BJ (cell line): ENCODE data around the gene TCOF1. TPM values are rescaled to one million over a fixed set of nuclear protein-coding genes. Genes with fewer than 3 reads are reported as not detected.

ENCODE experiments used
- CTCF ChIA-PET: fragments of 350-600 bp; formaldehyde crosslinking; extraction: SDS; loops from one replicate; lab custom pipeline; 2021; ENCODE audit warnings: antibody characterized with exemption, inconsistent platforms; lab: Yijun Ruan, JAX
- POLR2A ChIA-PET: fragments of 300-600 bp; sonication (Branson Sonifier 250); formaldehyde crosslinking; extraction: SDS; loops from one replicate; lab custom pipeline; 2021; ENCODE audit warnings: antibody characterized with exemption; lab: Charles Lee
- DNase-seq: peaks from one replicate; pipeline ENCODE4 v3.0.0-alpha.2; 2011; ENCODE audit warnings: low read depth
- H3K27me3 ChIP-seq: 2 replicates; pipeline ENCODE4 v1.6.0; 2011; ENCODE audit warnings: low read length; ENCODE audit not compliant: control insufficient read depth, insufficient read depth
- H3K36me3 ChIP-seq: 2 replicates; pipeline ENCODE4 v1.5.1; 2011; ENCODE audit warnings: low read length; ENCODE audit not compliant: control insufficient read depth, insufficient read depth
- H3K4me3 ChIP-seq: 2 replicates; pipeline ENCODE4 v1.5.1; 2011; ENCODE audit warnings: low read depth, mild to moderate bottlenecking, control low read depth, low read length
- CTCF ChIP-seq: IDR thresholded peaks from 2 replicates; pipeline ENCODE4 v1.5.1; 2011; ENCODE audit warnings: low read depth, mild to moderate bottlenecking, control low read depth, inconsistent platforms, low read length, moderate library complexity; ENCODE audit not compliant: insufficient read depth
- polyA plus RNA-seq: library from polyadenylated mRNA; depleted of rRNA; stranded (reverse); fragments of >200 nt; gene quantifications from 2 replicates; pipeline ENCODE4 v1.2.3, GENCODE V29; 2011

TCOF1 gene
- polyA plus RNA-seq, 1 experiment, result 9.7 TPM

GRCh38 chr5:150408231-150408943 lies 50.9 kb downstream of the TCOF1 start:
- H3K27me3 ChIP-seq, result no peaks in the 10 kb centered on the region
- CTCF ChIA-PET, result no interaction called here
- H3K36me3 ChIP-seq, result no peaks in the 10 kb centered on the region
- POLR2A ChIA-PET, result no interaction called here
- no peak for TF ChIP-seq CTCF
- DNase-seq, result no peak
- H3K4me3 ChIP-seq, result no peak overlapping the region

- no peak overlapping the region for H3K4me3 ChIP-seq
- DNase-seq, result peak; percentile 58
- ChIA-PET CTCF (interaction anchor here (0.6 to 1.1 kb wide), 3 partner anchors 10 to 54 kb away, joined by 3 read pairs; no protein-coding TSS in a partner anchor), POLR2A (interaction anchor here (0.6 kb wide), 1 partner anchor 11 kb away, joined by 6 read pairs; no protein-coding TSS in a partner anchor)
- H3K36me3 ChIP-seq, result no peaks in the 10 kb centered on the region
- TF ChIP-seq CTCF, result no peak
- H3K27me3 ChIP-seq, result no peaks in the 10 kb centered on the region
These were observed 52.4 kb downstream of the TCOF1 start for GRCh38 chr5:150409638-150410523.

GRCh38 chr5:150410524-150411244 lies 53.2 kb downstream of the TCOF1 start:
- no peak for TF ChIP-seq CTCF
- ChIA-PET POLR2A (interaction anchor here (0.6 to 0.7 kb wide), 6 partner anchors 8 to 371 kb away, joined by 3 to 10 read pairs (median 4); no protein-coding TSS in a partner anchor), CTCF (interaction anchor here (0.6 to 1.1 kb wide), 5 partner anchors 11 to 183 kb away, joined by 3 read pairs; no protein-coding TSS in a partner anchor)
- no peak for DNase-seq
- H3K36me3 ChIP-seq, result no peaks in the 10 kb centered on the region
- H3K4me3 ChIP-seq, result no peak overlapping the region
- H3K27me3 ChIP-seq, result no peaks in the 10 kb centered on the region

- no peaks in the 10 kb centered on the region for H3K36me3 ChIP-seq
- CTCF ChIA-PET, result interaction anchor here (0.6 to 1.0 kb wide), 4 partner anchors 14 to 184 kb away, joined by 3 read pairs; no protein-coding TSS in a partner anchor
- no peaks in the 10 kb centered on the region for H3K27me3 ChIP-seq
- POLR2A ChIA-PET, result no interaction called here
- TF ChIP-seq CTCF, result no peak
- no peak for DNase-seq
- H3K4me3 ChIP-seq, result no peak overlapping the region
These were observed 53.9 kb downstream of the TCOF1 start for GRCh38 chr5:150411245-150411979.
